MM.1S (cell line): ENCODE data around the gene TM9SF4.

ENCODE experiments used
- DNase-seq: peaks from one replicate; pipeline ENCODE4 v3.0.0-alpha.2; 2015
- H2AFZ ChIP-seq: fragments of 300-600 bp; sonication (generic); 2 replicates; pipeline ENCODE4 v1.6.0; 2016; ENCODE audit warnings: antibody characterized with exemption, low read length
- H3F3A ChIP-seq: fragments of 300-600 bp; sonication (generic); 2 replicates; pipeline ENCODE4 v1.6.1; 2016; ENCODE audit warnings: mild to moderate bottlenecking, antibody characterized with exemption, low read length, moderate library complexity, mixed read lengths; ENCODE audit not compliant: insufficient read depth
- H3K27ac ChIP-seq: fragments of 300-600 bp; sonication (generic); 2 replicates; pipeline ENCODE4 v1.5.1; 2016; ENCODE audit warnings: mild to moderate bottlenecking, low read length
- H3K27me3 ChIP-seq: fragments of 300-600 bp; sonication (generic); replicated peaks from 2 replicates; pipeline ENCODE4 v1.6.0; 2016; ENCODE audit warnings: low read length; ENCODE audit not compliant: insufficient read depth
- H3K36me3 ChIP-seq: fragments of 300-600 bp; sonication (generic); replicated peaks from 2 replicates; pipeline ENCODE4 v1.6.1; 2016; ENCODE audit warnings: mild to moderate bottlenecking, low read length, mixed read lengths; ENCODE audit not compliant: insufficient read depth
- H3K4me1 ChIP-seq: fragments of 300-600 bp; sonication (generic); 2 replicates; pipeline ENCODE4 v1.6.1; 2016; ENCODE audit warnings: low read length, mixed read lengths
- H3K4me2 ChIP-seq: fragments of 300-600 bp; sonication (generic); 2 replicates; pipeline ENCODE4 v1.6.0; 2016; ENCODE audit warnings: low read depth, low read length
- H3K4me3 ChIP-seq: fragments of 300-600 bp; sonication (generic); 2 replicates; pipeline ENCODE4 v1.5.1; 2016; ENCODE audit warnings: low read length, mixed read lengths
- H3K79me2 ChIP-seq: fragments of 300-600 bp; sonication (generic); 2 replicates; pipeline ENCODE4 v1.6.1; 2016; ENCODE audit warnings: mixed run types, low read length, mixed read lengths
- H3K9ac ChIP-seq: fragments of 300-600 bp; sonication (generic); 2 replicates; pipeline ENCODE4 v1.6.1; 2016; ENCODE audit warnings: low read length, mixed read lengths
- H3K9me2 ChIP-seq: fragments of 300-600 bp; sonication (generic); replicated peaks from 2 replicates; pipeline ENCODE4 v1.6.1; 2016; ENCODE audit warnings: mild to moderate bottlenecking, low read length, mixed read lengths; ENCODE audit not compliant: insufficient read depth
- H3K9me3 ChIP-seq: fragments of 300-600 bp; sonication (generic); replicated peaks from 2 replicates; pipeline ENCODE4 v1.6.1; 2016; ENCODE audit warnings: mild to moderate bottlenecking, low read length, mixed read lengths; ENCODE audit not compliant: insufficient read depth
- H4K20me1 ChIP-seq: fragments of 300-600 bp; sonication (generic); 2 replicates; pipeline ENCODE4 v1.6.1; 2016; ENCODE audit warnings: mild to moderate bottlenecking, low read length, moderate library complexity, mixed read lengths; ENCODE audit not compliant: insufficient read depth
- CTCF ChIP-seq: fragments of 300-600 bp; sonication (generic); IDR thresholded peaks from 2 replicates; pipeline ENCODE4 v1.5.1; 2016; ENCODE audit warnings: antibody characterized with exemption, low read length, mixed read lengths
- EZH2 ChIP-seq: fragments of 300-600 bp; sonication (generic); optimal IDR thresholded peaks from 2 replicates; pipeline ENCODE3; 2017; ENCODE audit warnings: low read depth, mild to moderate bottlenecking, antibody characterized with exemption, low read length, mixed read lengths
- EZH2phosphoT487 ChIP-seq: fragments of 300-600 bp; sonication (generic); IDR thresholded peaks from 2 replicates; pipeline ENCODE4 v1.6.1; 2018; ENCODE audit warnings: antibody characterized with exemption, low read length

TM9SF4 gene

DNA sequence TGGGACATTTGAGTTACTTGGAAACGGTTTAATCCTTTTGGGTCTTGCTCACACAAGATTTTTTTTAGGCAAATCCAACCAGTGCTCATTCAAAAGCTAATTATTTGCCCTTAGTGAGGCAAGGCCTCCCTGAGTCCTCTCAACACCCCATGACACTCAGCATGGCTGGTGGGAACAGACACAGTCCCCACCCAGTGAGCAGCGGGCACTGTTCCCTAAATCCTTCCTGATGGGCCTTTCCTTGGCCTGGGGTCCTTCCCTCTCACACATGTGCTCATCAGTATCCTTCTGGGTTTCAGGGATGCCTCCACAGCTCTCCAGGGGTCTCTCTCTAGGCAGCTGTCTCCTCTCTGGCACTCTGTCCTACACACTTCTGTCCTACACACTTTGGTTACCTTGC, 70.0 kb downstream of the TM9SF4 start:
- Histone ChIP-seq H3F3A (peaks cover 8% of the 10 kb centered on the region), H3K4me2 (peak overlapping the region; percentile 91), H3K4me3 (peak overlapping the region; percentile 59), H3K9ac (peak overlapping the region; percentile 46; the same call in 1 of the 2 replicates), H3K9me2 (no peaks in the 10 kb centered on the region), H3K9me3 (no peaks in the 10 kb centered on the region), H4K20me1 (no peaks in the 10 kb centered on the region), H3K79me2 (no peaks in the 10 kb centered on the region), H3K27ac (peak overlapping the region; percentile 83), H2AFZ (peak overlapping the region; percentile 94), H3K4me1 (peaks cover 7% of the 10 kb centered on the region), H3K36me3 (no peaks in the 10 kb centered on the region), H3K27me3 (no peaks in the 10 kb centered on the region)
- no peak for DNase-seq
- TF ChIP-seq EZH2phosphoT487 (no peak), EZH2 (no peak), CTCF (no peak)

DNA sequence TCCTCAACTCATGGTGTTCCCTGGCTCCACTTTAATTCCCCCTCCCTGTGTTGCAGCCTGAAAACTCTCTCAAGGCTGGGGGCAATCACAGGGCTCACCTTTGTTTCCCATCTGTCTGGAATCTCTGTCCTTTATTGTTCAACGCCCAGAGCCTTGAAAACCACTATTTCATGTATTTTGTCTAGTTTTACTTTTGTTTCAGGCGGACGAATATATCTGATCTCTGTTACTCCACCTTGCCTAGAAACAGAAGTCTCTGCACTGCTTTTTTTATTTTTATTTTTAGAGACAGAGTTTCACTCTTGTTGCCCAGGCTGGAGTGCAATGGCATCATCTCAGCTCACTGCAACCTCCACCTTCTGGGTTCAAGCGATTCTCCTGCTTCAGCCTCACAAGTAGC, 70.4 kb downstream of the TM9SF4 start:
- no peaks in the 10 kb centered on the region for H3K9me2 ChIP-seq
- no peaks in the 10 kb centered on the region for H3K36me3 ChIP-seq
- H3K4me3 ChIP-seq: peak overlapping the region; percentile 59
- no peak for TF ChIP-seq EZH2phosphoT487
- TF ChIP-seq CTCF: no peak
- no peak for TF ChIP-seq EZH2
- DNase-seq: peak; percentile 60
- H2AFZ ChIP-seq: peak overlapping the region; percentile 94
- peaks cover 8% of the 10 kb centered on the region for H3F3A ChIP-seq
- no peaks in the 10 kb centered on the region for H3K79me2 ChIP-seq
- H3K9me3 ChIP-seq: no peaks in the 10 kb centered on the region
- peaks cover 7% of the 10 kb centered on the region for H3K4me1 ChIP-seq
- H4K20me1 ChIP-seq: no peaks in the 10 kb centered on the region
- H3K27me3 ChIP-seq: no peaks in the 10 kb centered on the region
- H3K9ac ChIP-seq: peak overlapping the region; percentile 46; the same call in 1 of the 2 replicates
- H3K27ac ChIP-seq: peak overlapping the region; percentile 83
- peak overlapping the region; percentile 91 for H3K4me2 ChIP-seq

- Histone ChIP-seq H3K4me3 (no peak overlapping the region), H3K9ac (no peak overlapping the region), H3K36me3 (no peaks in the 10 kb centered on the region), H3K4me2 (no peak overlapping the region), H3K27me3 (no peaks in the 10 kb centered on the region), H3K9me2 (no peaks in the 10 kb centered on the region), H3K27ac (no peak overlapping the region), H3K4me1 (peaks cover 7% of the 10 kb centered on the region), H4K20me1 (no peaks in the 10 kb centered on the region), H3F3A (peaks cover 8% of the 10 kb centered on the region), H2AFZ (no peak overlapping the region), H3K9me3 (no peaks in the 10 kb centered on the region), H3K79me2 (no peaks in the 10 kb centered on the region)
- no peak for TF ChIP-seq EZH2
- no peak for DNase-seq
Observed at GRCh38 chr20:32181606-32182005, 72.1 kb downstream of the TM9SF4 start.

GRCh38 chr20:32183947-32184635, 74.6 kb downstream of the TM9SF4 start:
- Histone ChIP-seq H3K27me3 (no peaks in the 10 kb centered on the region), H2AFZ (no peak overlapping the region), H4K20me1 (no peaks in the 10 kb centered on the region), H3K27ac (no peak overlapping the region), H3K4me1 (peaks cover 7% of the 10 kb centered on the region), H3K36me3 (no peaks in the 10 kb centered on the region), H3K9ac (no peak overlapping the region), H3F3A (peaks cover 8% of the 10 kb centered on the region), H3K79me2 (no peaks in the 10 kb centered on the region), H3K9me2 (no peaks in the 10 kb centered on the region), H3K9me3 (no peaks in the 10 kb centered on the region), H3K4me3 (no peak overlapping the region), H3K4me2 (no peak overlapping the region)
- TF ChIP-seq EZH2: no peak
- TF ChIP-seq EZH2phosphoT487: no peak
- TF ChIP-seq CTCF: no peak
- no peak for DNase-seq
